Stimulated activated CD4-positive, alpha-beta T cell treated with anti-CD3 and anti-CD28 coated beads, Interleukin-1b, Interleukin-23, amount 100 ng/mL, for 4 hours (primary cell): ENCODE data around the gene PTPRM.

Experiments used
- DNase-seq, 2 donors: peaks; one replicate each; pipeline ENCODE4 v3.0.0-alpha.2; 2020; ENCODE audit warnings: low read depth in 2 of 2

Gene PTPRM

DNA sequence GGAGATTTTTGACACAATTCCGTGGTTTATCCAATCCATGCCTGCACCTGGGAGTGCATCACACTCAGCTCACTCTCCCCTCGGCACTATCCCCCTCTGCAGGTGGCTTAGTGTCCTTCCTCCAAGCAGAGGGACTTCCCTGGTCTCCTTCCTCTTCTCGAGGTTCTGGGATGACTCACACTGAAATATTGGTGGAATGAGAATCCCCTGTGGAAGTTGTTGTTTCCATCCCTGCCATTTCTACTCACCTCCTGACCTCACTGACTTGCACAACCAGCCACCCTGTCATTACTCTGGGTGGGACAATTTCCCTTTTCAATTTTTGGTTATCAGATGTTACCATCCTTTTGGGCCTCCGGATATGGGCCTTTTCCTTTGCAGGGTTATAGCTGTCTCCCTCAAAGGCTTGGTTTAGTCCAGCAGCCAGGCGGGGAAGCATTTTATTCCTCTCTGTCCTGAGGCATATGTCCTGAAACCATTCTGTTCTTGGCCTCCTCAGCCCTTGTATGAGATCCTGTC is 59.9 kb downstream of the PTPRM start:
- DNase-seq, result no peak

DNA sequence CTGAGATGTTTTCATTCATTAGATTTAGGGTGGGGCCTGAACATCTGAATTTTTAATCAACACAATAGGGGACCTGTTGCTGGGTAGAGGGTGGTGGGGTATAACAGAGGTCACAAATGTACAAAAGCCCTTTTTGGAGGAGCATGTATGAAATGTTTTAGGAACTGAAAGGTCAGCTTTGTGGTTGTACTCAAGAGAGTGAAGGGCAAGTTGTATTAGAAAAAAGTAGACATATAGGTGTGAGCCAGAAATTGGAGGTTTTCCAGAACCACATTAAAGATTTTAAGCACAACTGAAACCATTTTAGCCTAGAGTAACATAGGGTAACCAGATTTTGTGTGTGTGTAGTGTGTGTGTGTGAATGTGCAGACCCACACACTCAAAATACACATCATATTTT is 62.3 kb downstream of the PTPRM start:
- no peak for DNase-seq

DNA sequence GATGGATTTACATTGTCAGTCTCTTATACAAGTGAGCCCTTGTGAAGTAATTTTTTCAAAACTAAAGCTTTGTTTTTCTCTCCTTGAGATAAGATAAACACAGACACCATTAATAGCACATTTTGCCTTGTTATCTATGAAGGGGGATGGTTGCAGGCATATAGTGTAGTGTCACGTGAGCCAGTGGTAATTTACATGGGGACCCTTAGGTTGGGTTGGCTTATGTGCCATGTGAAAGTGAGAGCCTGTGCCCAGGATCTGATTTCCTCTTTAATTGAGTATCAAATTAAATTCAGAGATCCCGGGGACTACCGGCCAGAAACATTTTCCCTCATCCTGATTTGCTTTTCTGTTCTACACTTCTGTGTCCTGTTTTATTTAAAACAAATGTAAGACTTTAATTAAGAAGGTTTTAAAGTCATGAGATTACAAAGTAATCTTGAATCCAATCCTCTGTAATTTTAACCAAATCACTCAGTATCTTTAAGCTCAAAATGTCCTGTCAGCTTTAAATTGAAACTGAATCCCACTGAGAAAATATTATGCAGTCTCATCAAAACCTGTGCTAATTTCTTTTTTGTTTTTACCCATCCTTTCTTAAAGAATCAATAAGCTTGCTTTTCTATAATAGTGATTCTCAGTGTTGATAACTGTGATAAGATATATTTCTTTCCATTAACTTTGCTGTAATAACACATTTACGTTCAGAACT is 63.8 kb downstream of the PTPRM start:
- no peak for DNase-seq

DNA sequence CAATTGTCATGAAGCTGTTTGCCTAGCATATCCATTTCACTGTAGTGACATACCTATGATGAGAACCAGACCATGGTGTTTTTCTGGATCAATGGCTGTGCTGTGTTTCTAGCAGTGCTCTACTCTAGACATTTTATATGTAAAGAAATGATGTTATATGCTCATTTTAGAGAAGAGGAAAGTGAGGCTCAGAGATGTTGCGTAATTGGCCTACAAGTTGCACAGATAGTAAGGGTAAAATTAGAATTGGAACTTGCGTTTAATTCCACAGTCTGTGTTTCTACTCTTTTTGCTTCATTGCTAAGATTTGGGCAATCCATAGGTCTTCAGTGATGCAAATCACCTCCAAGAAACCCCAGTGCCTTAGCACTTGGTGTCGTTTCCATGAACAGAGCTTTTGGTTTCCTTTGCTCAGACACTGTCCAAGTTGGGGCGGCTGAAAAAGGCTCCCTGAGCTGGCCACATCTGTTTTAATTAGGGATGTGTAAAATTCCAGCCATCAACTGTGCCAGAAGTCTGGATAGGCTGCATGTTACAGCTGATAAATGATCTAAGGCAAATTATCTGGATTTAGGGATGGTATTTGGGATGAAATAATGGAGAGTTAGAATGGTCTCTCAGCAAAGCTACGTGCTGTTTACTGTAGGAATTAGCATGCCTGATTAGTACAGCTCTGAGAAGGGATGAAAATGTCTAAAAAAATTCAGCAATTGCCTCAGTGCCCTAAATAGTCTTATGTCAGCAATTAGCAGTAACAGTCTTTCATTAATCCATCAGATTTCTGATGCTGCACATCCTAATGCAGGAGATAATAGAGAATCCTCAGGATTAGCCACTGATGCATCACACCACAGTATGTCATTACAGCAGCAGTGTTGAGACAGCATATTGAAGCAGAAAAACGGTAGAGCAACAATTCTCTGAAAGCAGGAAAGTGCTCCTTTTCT is 65.3 kb downstream of the PTPRM start:
- DNase-seq, result no peak

DNA sequence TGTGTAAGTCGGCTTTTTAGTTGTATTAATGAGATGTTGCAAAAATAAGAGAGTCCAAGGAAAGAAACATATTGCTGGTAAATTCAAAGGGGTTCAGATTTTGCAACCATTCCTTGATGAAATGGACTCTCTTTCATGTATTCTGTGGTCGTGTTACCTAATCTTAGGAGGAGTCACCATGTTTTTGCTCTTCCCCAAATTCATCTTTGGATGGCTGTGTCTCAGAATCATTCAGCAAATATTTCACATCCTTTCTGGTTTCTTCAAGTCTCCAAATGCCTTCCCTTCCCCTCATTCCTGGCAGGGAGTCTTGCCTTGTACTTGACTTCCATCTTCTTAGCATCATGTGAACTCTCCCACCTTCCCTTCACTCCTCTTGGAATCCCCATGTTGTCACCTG is 66.1 kb downstream of the PTPRM start:
- no peak for DNase-seq

DNA sequence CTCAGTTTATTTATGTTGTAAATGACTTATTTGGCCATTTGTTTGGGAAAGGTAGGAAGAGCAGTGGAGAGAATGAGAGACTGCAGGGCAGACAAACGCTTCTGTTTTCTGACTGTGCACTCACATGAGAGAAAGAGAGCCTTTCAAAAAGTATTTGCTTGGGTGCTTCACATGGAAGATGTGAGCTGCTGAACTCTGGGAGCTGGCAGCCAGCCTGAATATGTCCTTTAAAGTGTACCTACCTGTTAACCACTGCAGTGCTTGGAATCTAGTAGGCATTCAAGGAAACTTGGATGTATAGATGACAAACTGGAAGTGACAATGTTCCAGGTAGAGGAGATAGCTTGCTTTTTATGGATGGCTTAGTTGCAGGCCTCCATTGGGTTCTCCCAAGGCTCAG is 68.8 kb downstream of the PTPRM start:
- no peak for DNase-seq

DNA sequence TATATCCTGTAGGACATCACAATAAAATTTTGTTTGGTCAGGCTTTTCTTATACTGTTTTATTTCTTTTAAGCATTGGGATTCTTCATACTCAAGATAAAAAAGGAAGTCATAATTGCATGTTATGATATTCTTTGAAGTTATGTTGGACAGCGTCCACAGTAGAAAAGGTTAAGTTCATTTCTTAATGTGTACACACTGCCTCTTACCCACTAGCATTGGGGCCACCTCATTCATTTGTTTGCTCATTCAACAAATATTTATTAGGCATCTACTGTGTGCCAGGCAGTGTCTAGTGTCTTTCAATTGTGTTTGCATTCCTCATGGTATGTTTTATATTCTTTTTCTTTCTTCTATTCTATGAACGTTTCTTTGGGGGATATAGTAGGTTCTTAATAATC is 70.2 kb downstream of the PTPRM start:
- DNase-seq, result no peak

DNA sequence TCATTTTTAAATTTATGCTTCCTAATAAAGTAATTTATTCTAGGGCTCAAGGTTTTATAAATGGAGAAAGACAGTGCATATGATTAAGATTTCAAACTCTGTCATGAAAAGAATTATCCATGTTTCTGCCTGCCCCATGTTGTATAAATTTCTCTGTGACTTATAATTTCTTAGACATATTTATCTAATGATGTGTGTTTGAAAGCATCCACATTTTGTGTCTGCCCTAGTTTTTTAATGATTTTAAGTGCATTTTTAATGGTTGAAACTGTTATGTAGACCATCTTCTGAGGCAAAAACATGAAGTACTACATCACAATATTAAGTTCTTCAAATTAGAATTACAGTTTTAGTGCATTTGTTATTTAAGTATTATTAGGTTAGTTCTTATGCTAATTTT is 71.2 kb downstream of the PTPRM start:
- no peak for DNase-seq

DNA sequence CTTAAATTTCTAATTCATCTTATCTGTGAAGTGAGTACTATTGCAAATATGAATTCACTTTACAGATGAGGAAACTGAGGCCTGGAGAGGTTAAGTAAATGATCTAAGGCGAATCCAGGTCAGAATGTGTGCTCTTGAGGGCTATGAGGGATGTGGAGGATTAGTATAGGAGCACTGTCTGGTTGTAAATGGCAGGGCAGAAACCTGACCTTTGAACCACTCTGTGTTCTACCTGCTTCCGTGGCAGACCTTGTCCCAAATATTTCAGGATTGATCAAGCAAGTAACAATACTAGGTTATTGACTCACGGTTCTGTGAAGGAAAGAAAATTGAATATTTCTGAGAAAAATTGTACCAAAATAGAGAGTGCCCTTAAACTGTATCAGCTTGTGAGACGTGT is 74.7 kb downstream of the PTPRM start:
- no peak for DNase-seq

DNA sequence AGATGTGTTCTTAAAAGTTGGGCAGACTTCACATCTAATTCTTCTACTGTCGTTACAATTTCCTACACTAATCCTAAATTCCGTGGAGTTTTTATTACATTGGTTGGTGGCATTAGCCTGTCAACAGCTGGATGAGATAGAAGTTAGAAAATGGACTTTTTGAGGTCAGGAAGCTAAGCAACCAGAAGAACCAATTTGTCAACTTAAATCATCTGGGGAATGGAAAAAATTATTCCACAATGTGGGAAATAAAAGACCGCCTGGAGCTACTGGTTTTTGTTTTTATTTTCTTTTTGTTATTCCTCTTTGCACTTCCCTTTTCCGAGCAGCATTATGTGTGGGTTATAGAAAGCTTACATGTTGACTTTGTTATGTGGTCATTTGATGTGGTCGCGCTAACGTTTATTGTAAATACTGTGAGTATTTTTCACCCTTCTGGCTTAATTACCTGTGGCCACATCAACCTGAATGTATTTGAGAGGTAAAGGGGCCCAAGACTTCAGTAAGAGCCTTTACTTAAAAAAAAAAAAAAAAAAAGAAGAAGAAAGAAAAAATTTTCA is 75.3 kb downstream of the PTPRM start:
- DNase-seq, result no peak

DNA sequence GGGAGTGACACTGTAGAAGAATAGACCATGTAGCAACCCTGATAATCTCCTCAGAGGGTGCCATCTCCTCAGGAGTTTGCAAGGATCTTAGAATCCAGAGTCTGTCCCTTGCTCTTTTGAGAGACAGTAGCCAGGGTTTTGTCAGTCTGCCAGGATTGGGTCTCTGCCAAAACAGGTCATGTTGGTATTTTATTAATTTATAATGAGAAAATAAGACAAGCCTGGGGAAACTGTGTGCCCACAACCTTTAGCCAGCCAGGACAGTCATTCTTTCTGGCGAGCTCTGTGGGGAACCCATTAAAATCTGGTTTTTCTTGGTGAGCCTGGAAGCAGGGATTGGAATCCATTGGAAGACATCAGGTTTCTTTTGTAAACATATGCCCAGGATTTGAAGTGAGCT is 78.6 kb downstream of the PTPRM start:
- no peak for DNase-seq

DNA sequence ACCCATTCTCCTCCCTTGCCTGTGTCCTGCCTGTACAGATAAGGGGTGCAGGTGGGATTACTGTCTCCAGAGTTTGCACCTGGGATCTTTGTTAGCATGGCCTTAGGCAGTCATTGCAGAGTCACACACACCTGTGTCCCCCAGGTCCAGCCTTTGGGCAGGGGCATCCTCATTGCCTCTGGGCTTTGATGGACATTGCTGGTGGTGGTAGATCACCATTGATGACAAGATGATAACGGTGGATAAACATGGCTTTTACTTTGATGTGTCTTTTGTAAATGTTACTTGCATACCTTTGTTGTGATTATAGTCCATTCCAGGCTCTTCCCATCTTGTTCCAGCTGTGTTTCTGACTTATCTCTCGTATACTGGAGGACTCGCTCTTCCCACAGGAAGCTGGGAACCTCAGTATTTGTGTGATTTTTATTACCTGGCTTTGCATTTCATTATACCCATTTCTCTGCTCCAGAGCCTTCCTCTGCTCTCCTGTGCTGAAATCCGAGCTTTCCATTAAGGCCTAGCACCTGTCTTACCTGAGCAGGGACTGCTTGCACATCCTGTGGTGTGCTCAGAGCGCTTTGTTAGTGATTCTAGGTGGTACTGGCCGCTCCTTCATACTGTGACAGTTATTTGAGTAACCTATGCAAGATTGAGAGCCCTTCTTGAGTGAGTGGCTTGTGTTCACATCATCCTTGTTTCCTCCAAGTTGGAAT is 79.2 kb downstream of the PTPRM start:
- DNase-seq, result no peak

DNA sequence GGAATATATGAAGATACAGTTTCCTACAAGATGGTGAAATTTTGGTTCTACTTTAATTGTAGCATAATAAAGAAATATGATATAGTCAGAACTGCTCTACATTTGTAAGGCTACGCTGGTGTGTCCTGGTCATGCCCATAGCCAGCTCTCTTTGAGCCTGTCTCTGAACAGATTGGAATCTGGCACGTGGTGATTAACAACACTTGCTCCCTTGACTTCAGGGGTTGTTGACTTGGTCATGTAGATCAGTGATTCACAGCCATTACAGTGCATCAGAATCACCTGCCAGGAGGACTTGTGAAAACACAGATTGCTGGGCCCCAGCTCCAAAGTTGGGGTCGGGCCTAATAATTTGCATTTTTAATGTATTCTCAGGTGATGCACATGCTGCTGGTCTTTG is 80.4 kb downstream of the PTPRM start:
- no peak for DNase-seq

DNA sequence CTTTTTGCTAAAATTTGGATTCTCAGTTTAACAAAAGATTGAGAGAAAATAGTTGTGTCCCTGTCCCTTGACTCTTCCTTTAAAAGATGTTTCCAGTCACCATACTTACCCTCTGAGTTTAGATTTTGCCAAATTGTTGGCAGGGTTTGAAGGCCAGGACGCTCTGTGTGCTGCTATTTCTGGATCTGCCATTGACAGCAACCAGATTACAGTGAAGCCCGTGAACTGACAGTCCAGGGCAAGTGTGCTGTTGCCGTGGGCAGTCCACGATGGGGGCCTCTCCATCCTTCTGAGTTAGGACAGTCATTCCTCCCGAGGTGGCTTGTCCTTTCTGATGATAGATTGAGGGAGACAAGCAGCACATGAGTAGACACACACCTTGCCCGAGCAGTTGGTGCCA is 89.9 kb downstream of the PTPRM start:
- DNase-seq, result no peak

DNA sequence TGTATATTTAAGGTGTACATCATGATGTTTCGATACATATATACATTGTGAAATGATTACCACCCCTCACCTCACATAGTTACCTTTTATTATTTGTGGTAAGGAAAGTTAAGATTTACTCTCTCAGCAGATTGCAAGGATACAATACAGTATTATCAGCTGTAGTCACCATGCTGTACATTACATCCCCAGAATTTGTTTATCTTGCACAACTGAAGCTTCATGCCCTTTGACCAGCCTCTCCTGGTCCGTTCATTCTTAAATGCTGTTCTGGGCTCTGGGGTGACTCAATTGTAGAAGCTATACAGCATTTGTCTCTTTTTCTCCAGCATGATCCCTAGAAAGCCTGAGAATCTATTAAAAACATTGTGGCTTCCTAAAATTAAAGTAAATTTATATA is 90.8 kb downstream of the PTPRM start:
- no peak for DNase-seq

DNA sequence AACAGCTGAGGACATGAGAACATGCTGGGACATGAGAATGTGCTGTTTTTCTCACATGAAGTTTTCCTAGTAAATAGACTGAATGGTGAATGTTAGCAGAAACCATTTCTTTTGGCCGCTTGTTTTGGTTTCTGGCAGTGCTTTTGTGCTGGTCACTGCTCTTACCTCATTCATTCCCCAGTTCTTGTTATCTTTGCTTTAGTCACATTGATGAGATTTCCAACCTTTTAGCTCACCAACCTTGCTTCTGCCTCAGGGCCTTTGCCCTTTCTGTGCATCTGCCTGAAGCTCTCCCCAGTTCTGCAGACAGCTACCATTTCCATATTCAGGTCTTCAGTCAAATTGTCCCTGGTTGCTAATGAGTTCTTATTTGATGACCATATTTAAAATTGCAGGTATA is 91.6 kb downstream of the PTPRM start:
- no peak for DNase-seq

DNA sequence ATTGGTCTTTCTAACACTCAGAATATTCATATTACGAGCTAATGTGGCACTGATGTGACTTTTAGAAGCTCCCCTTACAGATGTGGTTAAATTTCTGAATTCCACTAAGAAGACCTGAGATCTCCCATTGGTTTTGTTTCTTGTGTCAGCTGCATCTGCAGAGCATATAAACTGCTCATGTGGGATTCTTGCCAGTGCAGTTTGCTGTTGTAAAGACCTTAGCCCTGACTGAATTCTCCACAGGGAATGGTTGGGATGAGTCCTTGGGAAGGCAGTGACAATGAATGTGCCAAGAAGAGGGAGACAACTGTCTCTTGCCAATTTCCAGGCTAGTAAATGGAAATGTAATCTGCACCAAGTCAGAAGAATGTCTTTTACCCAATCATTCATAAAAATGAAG is 94.1 kb downstream of the PTPRM start:
- no peak for DNase-seq

DNA sequence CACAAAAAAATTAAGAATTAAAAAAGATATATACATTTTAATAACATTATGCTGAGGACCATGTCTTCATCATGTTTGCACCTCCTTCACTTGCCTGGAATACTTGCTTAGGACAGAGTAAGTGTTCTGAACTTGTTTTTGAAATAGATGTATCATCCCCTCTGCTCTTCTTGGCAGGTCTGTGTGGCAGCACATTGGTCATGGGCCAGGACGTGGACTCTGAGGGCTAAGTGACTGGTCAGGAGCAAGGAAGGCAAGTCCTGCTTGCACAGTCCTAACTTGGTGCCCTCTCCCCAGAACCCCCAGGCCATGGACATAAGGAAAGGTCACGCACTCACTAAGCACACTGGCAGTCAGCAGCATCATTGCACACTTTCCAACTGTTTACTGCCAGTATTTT is 95.8 kb downstream of the PTPRM start:
- no peak for DNase-seq

DNA sequence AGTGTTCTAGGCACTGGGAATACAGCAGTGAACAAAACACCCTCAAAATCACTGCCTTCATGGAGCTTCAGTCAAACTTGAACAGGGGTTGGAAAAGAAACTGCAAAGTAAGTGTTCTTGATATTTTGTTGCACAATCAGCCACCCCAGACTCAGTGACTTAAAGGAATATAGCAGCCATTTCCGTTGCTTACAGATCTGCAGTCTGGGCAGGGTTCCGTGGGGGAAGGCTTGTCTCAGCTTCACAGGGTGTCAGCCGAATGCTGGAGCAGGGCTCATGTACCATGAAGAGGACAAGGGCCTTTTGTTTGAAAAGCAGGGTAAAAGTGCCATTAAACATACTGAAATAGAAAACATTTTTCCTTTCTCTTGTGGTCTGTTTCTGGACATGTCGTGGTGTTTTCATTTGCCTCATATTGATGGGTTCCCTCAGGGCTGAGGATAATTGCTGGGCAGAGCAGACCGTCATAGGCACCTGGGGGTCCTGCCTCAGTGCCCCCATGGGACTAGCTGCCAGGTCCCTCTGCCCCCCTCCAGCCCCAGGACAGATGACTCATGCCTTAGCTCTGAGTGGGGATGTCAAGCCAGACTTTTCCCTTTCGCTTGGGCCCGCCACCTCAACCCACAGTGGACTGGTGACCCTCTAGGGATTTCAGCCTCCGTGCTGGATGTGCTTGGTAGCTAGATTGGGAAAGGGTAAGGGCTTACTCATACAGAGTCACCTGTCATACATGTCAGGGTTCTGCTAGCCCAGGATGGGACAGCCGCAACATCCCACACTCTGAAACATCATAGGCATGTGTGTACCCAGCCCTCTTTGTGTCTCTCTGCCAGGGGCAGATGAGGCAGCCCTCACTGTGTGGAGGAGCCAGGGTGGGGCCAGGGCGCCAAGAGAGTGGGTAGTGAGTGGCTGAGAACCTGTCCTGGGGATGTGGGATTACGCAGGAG is 96.5 kb downstream of the PTPRM start:
- no peak for DNase-seq

DNA sequence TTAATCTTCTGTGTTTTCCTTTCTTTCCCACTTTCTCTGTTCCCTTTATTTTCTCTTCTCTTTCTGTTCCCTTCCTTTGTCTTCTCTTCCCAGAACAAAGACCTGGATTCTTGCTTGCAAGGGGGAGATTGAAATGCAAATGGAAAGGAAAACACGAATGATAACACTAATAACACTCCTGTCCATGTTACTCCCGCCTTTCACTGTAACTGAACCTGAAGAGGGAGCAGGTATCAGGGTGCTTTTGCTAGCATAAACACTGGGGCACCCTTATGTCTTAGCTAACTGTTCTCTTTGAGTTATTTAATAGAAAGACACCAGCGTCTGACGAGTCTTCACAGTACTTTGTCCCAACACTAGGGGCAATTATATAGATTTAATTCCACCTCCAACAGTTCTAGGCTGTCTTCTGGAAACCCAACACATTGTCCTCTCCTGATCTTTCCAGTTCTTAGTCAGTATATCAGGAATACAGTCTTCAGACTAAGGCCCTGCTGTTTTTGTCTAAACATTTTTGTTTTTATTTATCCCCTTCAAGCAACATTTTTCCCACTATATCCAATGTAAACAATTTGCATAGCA is 99.2 kb downstream of the PTPRM start:
- DNase-seq, result no peak

DNA sequence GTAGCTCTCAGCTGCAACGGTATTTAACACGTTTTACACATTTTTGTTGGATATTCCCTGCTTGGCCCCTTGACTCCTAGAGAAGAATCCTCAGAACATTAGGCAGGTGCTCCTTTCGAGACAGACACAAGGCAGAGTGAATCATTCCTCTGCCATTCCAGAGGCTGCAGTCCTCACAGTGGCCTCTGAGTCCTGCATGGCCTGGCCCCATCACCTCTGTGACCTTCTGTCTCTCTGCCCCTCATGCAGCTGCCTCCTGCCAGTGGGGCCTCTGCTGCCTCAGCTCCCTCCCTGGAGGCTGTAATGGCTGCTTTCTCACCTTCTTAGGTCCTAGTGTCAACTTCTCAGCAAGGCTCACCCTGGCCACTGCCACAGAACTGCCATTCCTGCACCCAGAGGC is 101.3 kb downstream of the PTPRM start:
- no peak for DNase-seq
